Stimulated activated CD8-positive, alpha-beta memory T cell treated with anti-CD3 and anti-CD28 coated beads, Interleukin-12 subunit alpha, Interleukin-12 subunit beta, amount 100 ng/mL, for 1 hour (primary cell): ENCODE results near the gene EPS8L1.
"Not testable (repeated sequence)": the region's sequence is repeated elsewhere in the genome, so short reads cannot be mapped to it uniquely, and the experiment has no call there.

Experiments
- DNase-seq: peaks from one replicate; pipeline ENCODE4 v3.0.0-alpha.2; 2020; ENCODE audit warnings: low read depth

EPS8L1 gene

GRCh38 chr19:55050749-55051532 is 24.7 kb upstream of the EPS8L1 start:
- DNase-seq = no peak

- no peak for DNase-seq
Measured at GRCh38 chr19:55053735-55054134, 21.9 kb upstream of the EPS8L1 start.

GRCh38 chr19:55056827-55057226 is 18.8 kb upstream of the EPS8L1 start:
- DNase-seq = no peak

- no peak for DNase-seq
Measured at GRCh38 chr19:55058781-55059610, 16.7 kb upstream of the EPS8L1 start.

- not testable (repeated sequence) for DNase-seq
Measured at GRCh38 chr19:55060287-55060686, 15.4 kb upstream of the EPS8L1 start.

- peak; percentile 96 for DNase-seq
Measured at GRCh38 chr19:55062735-55063491, 12.8 kb upstream of the EPS8L1 start, which contains the start of gene RDH13. RDH13 (minus strand) TSS chr19:55063148; CDS start chr19:55063032, 116 bp downstream.

GRCh38 chr19:55063492-55063843 is 12.2 kb upstream of the EPS8L1 start:
- DNase-seq = no peak

- not testable (repeated sequence) for DNase-seq
Measured at GRCh38 chr19:55065516-55065915, 10.2 kb upstream of the EPS8L1 start.

- DNase-seq = no peak
Measured at GRCh38 chr19:55066107-55066709, 9.5 kb upstream of the EPS8L1 start.

- no peak for DNase-seq
Measured at GRCh38 chr19:55067869-55068268, 7.8 kb upstream of the EPS8L1 start.

- DNase-seq = no peak
Measured at GRCh38 chr19:55068950-55069864, 6.5 kb upstream of the EPS8L1 start.

GRCh38 chr19:55069865-55070197 is 5.8 kb upstream of the EPS8L1 start:
- no peak for DNase-seq

GRCh38 chr19:55070466-55071128 is 5.1 kb upstream of the EPS8L1 start:
- no peak for DNase-seq

GRCh38 chr19:55071129-55071502 is 4.6 kb upstream of the EPS8L1 start:
- no peak for DNase-seq

GRCh38 chr19:55071913-55072312 is 3.8 kb upstream of the EPS8L1 start:
- no peak for DNase-seq

- no peak for DNase-seq
Measured at GRCh38 chr19:55076321-55076720, 652 bp downstream of the EPS8L1 start.

GRCh38 chr19:55077106-55077505 is 1.4 kb downstream of the EPS8L1 start:
- DNase-seq = no peak

- DNase-seq = no peak
Measured at GRCh38 chr19:55078996-55079395, 3.3 kb downstream of the EPS8L1 start.

- no peak for DNase-seq
Measured at GRCh38 chr19:55079400-55080038, 3.9 kb downstream of the EPS8L1 start.
